PC-3 (cell line): ENCODE results near the gene AKT1. TPM values are rescaled to one million over a fixed set of nuclear protein-coding genes. Genes with fewer than 3 reads are reported as not detected.

Source experiments
- ATAC-seq: fragments of 200-7000 bp; cut with Tn5 transposase; 2 replicates; pipeline ENCODE4 v1.9.1; 2020; ENCODE audit warnings: mild to moderate bottlenecking, moderate library complexity
- BruUV-seq: library from RNA; stranded (reverse); fragments of 400-500 nt; replicated peaks from 2 replicates; lab custom pipeline; 2021; lab: Mats Ljungman, UMichigan
- CTCF ChIA-PET: fragments of 300-600 bp; sonication (Branson Sonifier 250); formaldehyde crosslinking; loops from one replicate; lab custom pipeline; 2022; ENCODE audit warnings: antibody characterized with exemption; lab: Charles Lee
- POLR2A ChIA-PET: fragments of 300-600 bp; sonication (Branson Sonifier 250); formaldehyde crosslinking; loops from one replicate; lab custom pipeline; 2022; ENCODE audit warnings: antibody characterized with exemption; ENCODE audit not compliant: unreplicated experiment; lab: Charles Lee
- DNase-seq: peaks from one replicate; pipeline ENCODE4 v3.0.0-alpha.2; 2015
- H2AFZ ChIP-seq: fragments of 300-600 bp; sonication (generic); 2 replicates; pipeline ENCODE4 v1.6.0; 2016; ENCODE audit warnings: antibody characterized with exemption, low read length
- H3F3A ChIP-seq: fragments of 300-600 bp; sonication (generic); one replicate; pipeline ENCODE4 v1.6.0; 2017; ENCODE audit warnings: antibody characterized with exemption, low read length, control low read depth, mild to moderate bottlenecking; ENCODE audit not compliant: unreplicated experiment
- H3K27ac ChIP-seq: fragments of 300-600 bp; sonication (generic); 2 replicates; pipeline ENCODE4 v1.5.1; 2016; ENCODE audit warnings: mild to moderate bottlenecking, low read length
- H3K27me3 ChIP-seq: fragments of 300-600 bp; sonication (generic); 2 replicates; pipeline ENCODE4 v1.6.1; 2016; ENCODE audit warnings: low read length, mixed read lengths
- H3K36me3 ChIP-seq: fragments of 300-600 bp; sonication (generic); 2 replicates; pipeline ENCODE4 v1.6.1; 2016; ENCODE audit warnings: low read depth, mixed run types, low read length, mixed read lengths
- H3K4me1 ChIP-seq: fragments of 300-600 bp; sonication (generic); 2 replicates; pipeline ENCODE4 v1.5.1; 2016; ENCODE audit warnings: low read length; ENCODE audit not compliant: insufficient read depth
- H3K4me2 ChIP-seq: fragments of 300-600 bp; sonication (generic); 2 replicates; pipeline ENCODE4 v1.6.0; 2016; ENCODE audit warnings: low read length
- H3K4me3 ChIP-seq: fragments of 300-600 bp; sonication (generic); 2 replicates; pipeline ENCODE4 v1.5.1; 2016; ENCODE audit warnings: mild to moderate bottlenecking, low read length, mixed read lengths
- H3K79me2 ChIP-seq: fragments of 300-600 bp; sonication (generic); 2 replicates; pipeline ENCODE4 v1.6.1; 2017; ENCODE audit warnings: low read length, mixed read lengths
- H3K9ac ChIP-seq: fragments of 300-600 bp; sonication (generic); 2 replicates; pipeline ENCODE4 v1.6.0; 2016; ENCODE audit warnings: mild to moderate bottlenecking, low read length
- H3K9me2 ChIP-seq: fragments of 300-600 bp; sonication (generic); replicated peaks from 2 replicates; pipeline ENCODE4 v1.6.1; 2016; ENCODE audit warnings: mixed run types, low read length, mixed read lengths
- H3K9me3 ChIP-seq: fragments of 300-600 bp; sonication (generic); 2 replicates; pipeline ENCODE4 v1.6.1; 2016; ENCODE audit warnings: low read length, mixed read lengths
- H4K20me1 ChIP-seq: fragments of 300-600 bp; sonication (generic); 2 replicates; pipeline ENCODE4 v1.6.1; 2016; ENCODE audit warnings: low read length, mixed read lengths
- EZH2 ChIP-seq: fragments of 300-600 bp; sonication (generic); IDR thresholded peaks from one replicate; pipeline ENCODE4 v1.6.1; 2017; ENCODE audit warnings: antibody characterized with exemption, mild to moderate bottlenecking, low read length; ENCODE audit not compliant: unreplicated experiment
- EZH2phosphoT487 ChIP-seq: fragments of 300-600 bp; sonication (generic); IDR thresholded peaks from 2 replicates; pipeline ENCODE4 v1.6.1; 2018; ENCODE audit warnings: mild to moderate bottlenecking, antibody characterized with exemption, low read length, borderline replicate concordance
- intact Hi-C: fragments of 100-400 bp; cut with micrococcal nuclease; formaldehyde crosslinking; loops from 2 replicates; pipeline ENCODE4 v1.9.0; 2023
- total RNA-seq: library from RNA; depleted of rRNA; stranded (reverse); fragments of >200 nt; gene quantifications from 2 replicates; pipeline ENCODE4 v1.2.3, GENCODE V29; 2014
- TF ChIP-seq, protein P1 (sequence below): fragments of 300-600 bp; sonication (generic); conservative IDR thresholded peaks from 2 replicates; pipeline ENCODE4 v1.5.1; 2017; ENCODE audit warnings: antibody characterized with exemption, low read depth, mild to moderate bottlenecking, low read length

AKT1 gene
- total RNA-seq, 1 experiment from 2014 or later: 196 TPM

DNA sequence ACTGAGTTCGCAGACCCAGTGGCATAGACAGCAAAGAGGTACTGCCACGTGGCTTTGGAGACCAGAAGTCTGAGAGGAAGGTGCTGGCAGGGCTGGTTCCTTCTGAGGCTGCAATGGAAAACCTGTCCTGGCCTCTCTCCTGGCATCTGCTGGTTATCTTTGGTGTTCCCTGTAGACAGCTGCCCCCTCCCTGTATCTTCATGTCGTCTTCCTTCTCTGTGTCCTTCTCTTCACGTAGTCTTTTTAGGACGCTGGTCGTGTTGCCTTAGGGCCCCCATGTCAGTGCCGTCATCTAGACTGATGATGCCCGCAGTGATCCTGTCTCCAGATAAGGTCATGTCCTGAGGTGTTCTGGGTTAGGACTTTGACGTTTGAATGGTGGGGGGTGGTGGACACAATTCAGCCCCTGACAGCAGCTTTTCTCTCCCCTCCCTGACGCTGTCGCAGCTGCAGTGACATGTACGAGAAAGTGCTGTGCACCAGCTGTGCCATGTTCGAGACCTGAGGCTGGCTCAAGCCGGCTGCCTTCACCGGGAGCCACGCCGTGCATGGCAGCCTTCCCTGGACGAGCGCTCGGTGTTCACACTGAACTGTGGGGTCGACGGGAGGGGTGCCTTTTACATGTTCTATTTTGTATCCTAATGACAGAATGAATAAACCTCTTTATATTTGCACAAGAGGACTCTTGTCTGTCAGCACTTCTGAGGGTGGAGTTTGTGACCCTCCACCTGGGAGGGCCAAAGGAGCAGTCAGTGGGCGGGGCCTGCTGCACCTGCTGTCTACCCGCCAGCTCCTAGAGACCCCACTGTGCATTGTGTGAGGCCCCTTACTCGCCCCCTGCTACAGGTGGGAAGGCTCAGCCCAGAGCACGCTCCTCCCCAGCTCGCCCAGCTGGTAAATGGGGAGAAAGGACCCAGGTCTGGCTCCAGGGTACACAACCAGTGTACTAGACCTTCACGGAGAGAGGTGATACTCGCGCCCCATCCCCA lies 36.3 kb downstream of the AKT1 start:
- ChIA-PET POLR2A (no interaction called here), CTCF (no interaction called here)
- DNase-seq (no peak), ATAC-seq (no peak)
- no peaks in the 10 kb centered on the region for H3F3A ChIP-seq
- H3K4me1 ChIP-seq: peaks cover 7% of the 10 kb centered on the region; the same call in 1 of the 2 replicates
- H3K27me3 ChIP-seq: no peaks in the 10 kb centered on the region
- intact Hi-C loops: no loop called here
- no peaks in the 10 kb centered on the region for H3K9me2 ChIP-seq
- H3K4me3 ChIP-seq: no peak overlapping the region
- no peak overlapping the region for H3K4me2 ChIP-seq
- H3K79me2 ChIP-seq: peaks cover 36% of the 10 kb centered on the region
- TF ChIP-seq EZH2phosphoT487 (no peak), EZH2 (no peak)
- TF ChIP-seq, protein P1, sequence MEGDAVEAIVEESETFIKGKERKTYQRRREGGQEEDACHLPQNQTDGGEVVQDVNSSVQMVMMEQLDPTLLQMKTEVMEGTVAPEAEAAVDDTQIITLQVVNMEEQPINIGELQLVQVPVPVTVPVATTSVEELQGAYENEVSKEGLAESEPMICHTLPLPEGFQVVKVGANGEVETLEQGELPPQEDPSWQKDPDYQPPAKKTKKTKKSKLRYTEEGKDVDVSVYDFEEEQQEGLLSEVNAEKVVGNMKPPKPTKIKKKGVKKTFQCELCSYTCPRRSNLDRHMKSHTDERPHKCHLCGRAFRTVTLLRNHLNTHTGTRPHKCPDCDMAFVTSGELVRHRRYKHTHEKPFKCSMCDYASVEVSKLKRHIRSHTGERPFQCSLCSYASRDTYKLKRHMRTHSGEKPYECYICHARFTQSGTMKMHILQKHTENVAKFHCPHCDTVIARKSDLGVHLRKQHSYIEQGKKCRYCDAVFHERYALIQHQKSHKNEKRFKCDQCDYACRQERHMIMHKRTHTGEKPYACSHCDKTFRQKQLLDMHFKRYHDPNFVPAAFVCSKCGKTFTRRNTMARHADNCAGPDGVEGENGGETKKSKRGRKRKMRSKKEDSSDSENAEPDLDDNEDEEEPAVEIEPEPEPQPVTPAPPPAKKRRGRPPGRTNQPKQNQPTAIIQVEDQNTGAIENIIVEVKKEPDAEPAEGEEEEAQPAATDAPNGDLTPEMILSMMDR: no peak
- no peak overlapping the region for H3K27ac ChIP-seq
- peaks cover 30% of the 10 kb centered on the region for H3K36me3 ChIP-seq
- no peak overlapping the region for H3K9ac ChIP-seq
- no peaks in the 10 kb centered on the region for H3K9me3 ChIP-seq
- no TSS peak for BruUV-seq
- H2AFZ ChIP-seq: no peak overlapping the region
- peaks cover 15% of the 10 kb centered on the region for H4K20me1 ChIP-seq

DNA sequence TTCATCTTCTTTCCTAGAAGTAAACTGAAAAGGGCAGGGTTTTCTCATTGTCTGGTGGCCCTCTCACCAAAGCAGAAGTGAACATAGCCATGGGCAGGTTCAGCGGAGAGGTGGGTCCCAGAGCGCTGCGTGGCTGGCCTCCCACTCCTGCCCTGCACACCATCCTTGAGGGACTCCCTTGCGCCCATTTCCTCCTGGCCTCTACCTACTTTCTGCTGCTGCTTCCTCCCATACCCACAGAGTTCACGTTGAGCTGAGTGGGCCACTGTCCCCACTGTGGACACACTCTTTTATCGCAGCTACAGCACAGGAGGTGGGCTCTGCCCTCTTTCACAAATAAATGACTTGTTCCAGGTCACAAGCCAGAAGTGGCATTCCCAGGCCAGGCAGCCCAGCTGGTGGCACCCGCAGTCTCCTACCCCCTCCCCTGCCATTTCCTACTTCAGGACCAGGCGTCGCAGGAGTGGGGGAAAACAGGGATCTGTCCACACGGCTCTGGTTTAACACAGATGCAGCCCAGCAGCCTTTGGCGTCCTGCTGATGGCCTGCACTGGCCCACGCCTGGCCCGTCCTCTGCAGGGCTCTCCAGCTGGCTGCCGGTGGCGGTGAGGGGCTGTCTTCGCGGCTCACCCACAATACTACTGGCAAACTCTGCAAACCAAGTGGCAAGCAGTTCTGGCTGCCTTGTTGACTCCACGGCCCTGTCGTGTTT lies 37.7 kb downstream of the AKT1 start:
- no peaks in the 10 kb centered on the region for H3K9me3 ChIP-seq
- peaks cover 11% of the 10 kb centered on the region; the same call in 1 of the 2 replicates for H3K4me1 ChIP-seq
- no peak overlapping the region for H3K4me3 ChIP-seq
- no peak overlapping the region for H3K27ac ChIP-seq
- no peak overlapping the region for H3K9ac ChIP-seq
- no peaks in the 10 kb centered on the region for H3F3A ChIP-seq
- POLR2A ChIA-PET: no interaction called here
- H3K79me2 ChIP-seq: peaks cover 49% of the 10 kb centered on the region
- ATAC-seq: no peak
- CTCF ChIA-PET: no interaction called here
- TF ChIP-seq EZH2phosphoT487 (no peak), EZH2 (no peak)
- TF ChIP-seq, protein P1: no peak
- intact Hi-C loops: no loop called here
- H4K20me1 ChIP-seq: peaks cover 23% of the 10 kb centered on the region
- no peaks in the 10 kb centered on the region for H3K9me2 ChIP-seq
- no peak for DNase-seq
- no peaks in the 10 kb centered on the region for H3K27me3 ChIP-seq
- BruUV-seq: no TSS peak
- H2AFZ ChIP-seq: no peak overlapping the region
- no peak overlapping the region for H3K4me2 ChIP-seq
- peaks cover 30% of the 10 kb centered on the region for H3K36me3 ChIP-seq
